ENCODE results near the gene ASTN1. TPM values are rescaled to one million over a fixed set of nuclear protein-coding genes. Genes with fewer than 3 reads are reported as not detected.

Gene ASTN1
- polyA plus RNA-seq, 1 of the 3 experiments (the other 2 are of a cell fraction): 0.13 TPM

GRCh38 chr1:177119311-177119710 lies 45.2 kb downstream of the ASTN1 start:
- no peaks in the 10 kb centered on the region for H3F3A ChIP-seq (replicated peaks; ENCODE audit: insufficient read depth)
- peaks cover 0 to 8% of the 10 kb centered on the region in 2 experiments; a peak in 1 of 4 replicates for H3K4me1 ChIP-seq (ENCODE audit: control insufficient read depth in 1 of 2, insufficient read depth in 2 of 2, low read depth in 1 of 2, low read length in 1 of 2)
- H3K9me3 ChIP-seq: no peaks in the 10 kb centered on the region
- WGBS (ENCODE audit: low lambda C conversion rate): 41% methylated on average over 4 of the region's 4 CpGs
- no peak overlapping the region for H3K4me3 ChIP-seq (ENCODE audit: low read depth in 2 of 2, low read length in 1 of 2)
- ChIA-PET POLR2A (no interaction called here), CTCF (interaction anchor here (1.6 to 2.1 kb wide), 3 partner anchors 9 to 221 kb away, joined by 5 to 6 read pairs (median 5); no protein-coding TSS in a partner anchor)
- no peaks in the 10 kb centered on the region for H3K27me3 ChIP-seq (ENCODE audit: insufficient read depth)
- no peaks in the 10 kb centered on the region for H3K79me2 ChIP-seq (ENCODE audit: insufficient read depth)
- no peaks in the 10 kb centered on the region for H3K9me2 ChIP-seq
- H3K9ac ChIP-seq: no peak overlapping the region
- H3K4me2 ChIP-seq: no peak overlapping the region
- H2AFZ ChIP-seq (ENCODE audit: low read depth): no peak overlapping the region
- H4K20me1 ChIP-seq (ENCODE audit: insufficient read depth): no peaks in the 10 kb centered on the region
- TF ChIP-seq EZH2phosphoT487 (IDR thresholded peaks at IDR 0.05; ENCODE audit: borderline replicate concordance, low read depth): no peak
- no peak for TF ChIP-seq EP300 (IDR thresholded peaks at IDR 0.05; ENCODE audit: borderline replicate concordance in 1 of 2, low read depth in 1 of 2, low read length in 1 of 2)
- TF ChIP-seq RXRA (IDR thresholded peaks at IDR 0.05; ENCODE audit: borderline replicate concordance, low read depth): no peak
- no peak for TF ChIP-seq MEF2A (IDR thresholded peaks at IDR 0.05; ENCODE audit: borderline replicate concordance, low read depth)
- TF ChIP-seq YY1 (IDR thresholded peaks at IDR 0.05; ENCODE audit: low read depth): no peak
- TF ChIP-seq TEAD4 (IDR thresholded peaks at IDR 0.05; ENCODE audit: borderline replicate concordance, insufficient read depth): no peak
- H3K27ac ChIP-seq (ENCODE audit: low read depth in 2 of 2, low read length in 1 of 2): no peak overlapping the region; a peak in 1 of 4 replicates
- peak; percentile 43 for DNase-seq
- H3K36me3 ChIP-seq (replicated peaks in 1 of 2; ENCODE audit: control insufficient read depth in 1 of 2, insufficient read depth in 2 of 2, low read length in 1 of 2): no peaks in the 10 kb centered on the region

GRCh38 chr1:177118901-177119300 lies 45.6 kb downstream of the ASTN1 start:
- peaks cover 0 to 8% of the 10 kb centered on the region in 2 experiments; a peak in 1 of 4 replicates for H3K4me1 ChIP-seq (ENCODE audit: control insufficient read depth in 1 of 2, insufficient read depth in 2 of 2, low read depth in 1 of 2, low read length in 1 of 2)
- ChIA-PET CTCF (interaction anchor here (1.9 to 2.1 kb wide), 2 partner anchors 8 to 221 kb away, joined by 5 to 6 read pairs; no protein-coding TSS in a partner anchor), POLR2A (no interaction called here)
- no peak overlapping the region for H3K4me2 ChIP-seq
- H3K27me3 ChIP-seq (ENCODE audit: insufficient read depth): no peaks in the 10 kb centered on the region
- no peak overlapping the region for H2AFZ ChIP-seq (ENCODE audit: low read depth)
- H3K9me3 ChIP-seq: no peaks in the 10 kb centered on the region
- H3F3A ChIP-seq (replicated peaks; ENCODE audit: insufficient read depth): no peaks in the 10 kb centered on the region
- no peak for TF ChIP-seq RFX5 (IDR thresholded peaks at IDR 0.05; ENCODE audit: low read length)
- TF ChIP-seq TCF12 (IDR thresholded peaks at IDR 0.05): no peak
- no peak for TF ChIP-seq EZH2phosphoT487 (IDR thresholded peaks at IDR 0.05; ENCODE audit: borderline replicate concordance, low read depth)
- no peak for TF ChIP-seq POLR2AphosphoS5 (IDR thresholded peaks at IDR 0.05; ENCODE audit: low read depth, low read length)
- TF ChIP-seq MAX (IDR thresholded peaks at IDR 0.05; ENCODE audit: low read depth): no peak
- TF ChIP-seq RXRA (IDR thresholded peaks at IDR 0.05; ENCODE audit: borderline replicate concordance, low read depth): no peak
- no peak for TF ChIP-seq IRF3 (IDR thresholded peaks at IDR 0.05; ENCODE audit: low read depth, low read length)
- TF ChIP-seq RCOR1 (IDR thresholded peaks at IDR 0.05; ENCODE audit: low read length): no peak
- no peak for TF ChIP-seq NRF1 (IDR thresholded peaks at IDR 0.05; ENCODE audit: low read depth, low read length)
- no peak for TF ChIP-seq FOXJ3 (CRISPR knock-in tag; IDR thresholded peaks at IDR 0.05)
- TF ChIP-seq JUND (IDR thresholded peaks at IDR 0.05): no peak
- no peak for TF ChIP-seq ELF1 (IDR thresholded peaks at IDR 0.05)
- no peak overlapping the region for H3K9ac ChIP-seq
- H3K4me3 ChIP-seq (ENCODE audit: low read depth in 2 of 2, low read length in 1 of 2): no peak overlapping the region
- H4K20me1 ChIP-seq (ENCODE audit: insufficient read depth): no peaks in the 10 kb centered on the region
- no peak for DNase-seq
- no peak overlapping the region for H3K27ac ChIP-seq (ENCODE audit: low read depth in 2 of 2, low read length in 1 of 2)
- WGBS (ENCODE audit: low lambda C conversion rate): 17% methylated on average over 4 of the region's 4 CpGs
- no peaks in the 10 kb centered on the region for H3K36me3 ChIP-seq (replicated peaks in 1 of 2; ENCODE audit: control insufficient read depth in 1 of 2, insufficient read depth in 2 of 2, low read length in 1 of 2)
- no peaks in the 10 kb centered on the region for H3K9me2 ChIP-seq
- H3K79me2 ChIP-seq (ENCODE audit: insufficient read depth): no peaks in the 10 kb centered on the region
